Keratinocyte (primary cell): ENCODE measurements around the gene ZNF544. TPM values are rescaled to one million over a fixed set of nuclear protein-coding genes. Genes with fewer than 3 reads are reported as not detected.

Experiments used
- DNase-seq: peaks from one replicate; pipeline ENCODE4 v3.0.0-alpha.2; 2011; ENCODE audit warnings: low read depth, missing footprints, low spot score
- FAIRE-seq: peaks from 2 replicates; lab custom pipeline; 2011; peaks lifted over from hg19 to GRCh38; lab: Jason Lieb, UNC
- H2AFZ ChIP-seq: 2 replicates; pipeline ENCODE4 v1.6.0; 2012; ENCODE audit warnings: low read length, control low read depth, inconsistent platforms; ENCODE audit not compliant: control insufficient read depth
- H3K27ac ChIP-seq: 2 replicates; pipeline ENCODE4 v1.5.1; 2011; ENCODE audit warnings: low read length; ENCODE audit not compliant: control insufficient read depth, insufficient read depth
- H3K27me3 ChIP-seq: 3 replicates; pipeline ENCODE4 v1.6.0; 2011; ENCODE audit warnings: low read length; ENCODE audit not compliant: control insufficient read depth, insufficient read depth; ENCODE audit errors: extremely low read depth
- H3K36me3 ChIP-seq, 2 experiments: 2 replicates in 1 of 2; 3 replicates in 1 of 2; pipeline ENCODE4 v1.5.1; 2011; ENCODE audit warnings: low read length in 2 of 2, mild to moderate bottlenecking in 1 of 2; ENCODE audit not compliant: control insufficient read depth in 2 of 2, insufficient read depth in 2 of 2; ENCODE audit errors: extremely low read depth in 1 of 2
- H3K4me1 ChIP-seq: 3 replicates; pipeline ENCODE4 v1.5.1; 2011; ENCODE audit warnings: low read length; ENCODE audit not compliant: control insufficient read depth, insufficient read depth; ENCODE audit errors: extremely low read depth
- H3K4me2 ChIP-seq: 3 replicates; pipeline ENCODE4 v1.6.0; 2011; ENCODE audit warnings: low read depth, low read length; ENCODE audit not compliant: control insufficient read depth, insufficient read depth; ENCODE audit errors: extremely low read depth
- H3K4me3 ChIP-seq, 3 experiments: fragments of 200-600 bp in 1 of 3; sonication (generic) in 1 of 3; 2 replicates in 2 of 3; 3 replicates in 1 of 3; pipeline ENCODE4 v1.5.1; 2011 to 2016; ENCODE audit warnings: low read length in 3 of 3, mild to moderate bottlenecking in 3 of 3, control low read depth in 2 of 3, inconsistent platforms in 1 of 3, low read depth in 1 of 3, mixed read lengths in 1 of 3, mixed run types in 1 of 3, moderate library complexity in 1 of 3; ENCODE audit not compliant: control insufficient read depth in 2 of 3, insufficient read depth in 2 of 3; ENCODE audit errors: extremely low read depth in 1 of 3
- H3K79me2 ChIP-seq: 2 replicates; pipeline ENCODE4 v1.6.0; 2012; ENCODE audit warnings: low read length; ENCODE audit not compliant: control insufficient read depth, insufficient read depth
- H3K9ac ChIP-seq: 3 replicates; pipeline ENCODE4 v1.6.0; 2011; ENCODE audit warnings: low read length; ENCODE audit not compliant: control insufficient read depth, insufficient read depth; ENCODE audit errors: extremely low read depth
- H3K9me1 ChIP-seq: 3 replicates; pipeline ENCODE4 v1.6.0; 2011; ENCODE audit warnings: low read length; ENCODE audit not compliant: control insufficient read depth, insufficient read depth; ENCODE audit errors: extremely low read depth
- H3K9me3 ChIP-seq: 2 replicates; pipeline ENCODE4 v1.5.1; 2012; ENCODE audit warnings: low read depth, low read length; ENCODE audit not compliant: control insufficient read depth
- H4K20me1 ChIP-seq: 3 replicates; pipeline ENCODE4 v1.6.0; 2011; ENCODE audit warnings: low read length; ENCODE audit not compliant: control insufficient read depth, insufficient read depth; ENCODE audit errors: extremely low read depth
- CTCF ChIP-seq, 3 experiments: IDR thresholded peaks in 1 of 3; conservative IDR thresholded peaks in 1 of 3; optimal IDR thresholded peaks in 1 of 3; 2 replicates in 2 of 3; 3 replicates in 1 of 3; pipeline versions ENCODE3 to v1.5.1; 2011; ENCODE audit warnings: low read length in 3 of 3, mild to moderate bottlenecking in 3 of 3, moderate library complexity in 2 of 3, control low read depth in 1 of 3, inconsistent platforms in 1 of 3; ENCODE audit not compliant: insufficient read depth in 2 of 3; ENCODE audit errors: extremely low read depth in 1 of 3
- EZH2 ChIP-seq: IDR thresholded peaks from one replicate; pipeline ENCODE4 v1.6.1; 2012; ENCODE audit warnings: inconsistent platforms, mild to moderate bottlenecking, low read length, moderate library complexity
- dilution Hi-C: fragments of 300-500 bp; cut with MboI; formaldehyde crosslinking; loops from one replicate; pipeline ENCODE4 v1.7.0; 2020; ENCODE audit warnings: low sequenced_read_pairs; ENCODE audit not compliant: extremely low pct_ligation_motif_present
- polyA plus RNA-seq, 5 experiments: library from polyadenylated mRNA; depleted of rRNA in 3 of 5; stranded (reverse) in 3 of 5; stranded (forward) in 1 of 5; unstranded in 1 of 5; fragments of >200 nt; gene quantifications; 1 replicate in 1 of 5; 2 replicates in 3 of 5; 3 replicates in 1 of 5; pipeline versions ENCODE4 v1.2.1 to v1.2.3, GENCODE V29; 2011 to 2012; ENCODE audit warnings: missing spikeins in 2 of 5, low read depth in 1 of 5, low replicate concordance in 1 of 5

ZNF544 gene
- polyA plus RNA-seq, 1 donor (not counting 4 experiments of a cell fraction or from before 2014, with no cell fraction given), result 30.9 TPM

- Histone ChIP-seq H3K4me3 (no peak overlapping the region), H3K27ac (no peak overlapping the region), H3K9me1 (no peaks in the 10 kb centered on the region), H3K27me3 (no peaks in the 10 kb centered on the region), H3K4me1 (no peaks in the 10 kb centered on the region), H3K79me2 (peaks cover 4% of the 10 kb centered on the region), H2AFZ (no peak overlapping the region), H3K9ac (no peak overlapping the region), H3K36me3 (peaks cover 66% of the 10 kb centered on the region in 2 experiments), H3K9me3 (peaks cover 78% of the 10 kb centered on the region), H4K20me1 (no peaks in the 10 kb centered on the region), H3K4me2 (no peak overlapping the region)
- dilution Hi-C loops, result no loop called here
- FAIRE-seq (no peak), DNase-seq (no peak)
- TF ChIP-seq CTCF (optimal IDR thresholded peaks at IDR 0.05 in 1 of 3, IDR thresholded peaks at IDR 0.05 in 1 of 3, conservative IDR thresholded peaks at IDR 0.05 in 1 of 3; ENCODE audit: extremely low read depth in 1 of 3, insufficient read depth in 2 of 3, low read length in 3 of 3) (no peak), EZH2 (no peak)
Measured at GRCh38 chr19:58209577-58209976, 19.1 kb upstream of the ZNF544 start.

GRCh38 chr19:58212336-58213074 lies 16.2 kb upstream of the ZNF544 start:
- H3K9me3 ChIP-seq, result peaks cover 71% of the 10 kb centered on the region
- H3K79me2 ChIP-seq, result no peaks in the 10 kb centered on the region
- no peaks in the 10 kb centered on the region for H3K9me1 ChIP-seq
- no peaks in the 10 kb centered on the region for H3K27me3 ChIP-seq
- TF ChIP-seq CTCF (optimal IDR thresholded peaks at IDR 0.05 in 1 of 3, IDR thresholded peaks at IDR 0.05 in 1 of 3, conservative IDR thresholded peaks at IDR 0.05 in 1 of 3; ENCODE audit: extremely low read depth in 1 of 3, insufficient read depth in 2 of 3, low read length in 3 of 3) (no peak), EZH2 (no peak)
- H3K4me2 ChIP-seq, result no peak overlapping the region
- no peak overlapping the region for H3K27ac ChIP-seq
- dilution Hi-C loops, result no loop called here
- DNase-seq (no peak), FAIRE-seq (no peak)
- H3K4me3 ChIP-seq, result no peak overlapping the region
- no peaks in the 10 kb centered on the region for H3K4me1 ChIP-seq
- H3K9ac ChIP-seq, result no peak overlapping the region
- H4K20me1 ChIP-seq, result no peaks in the 10 kb centered on the region
- no peak overlapping the region for H2AFZ ChIP-seq
- peaks cover 52 to 54% of the 10 kb centered on the region in 2 experiments for H3K36me3 ChIP-seq
